HG03159 (cell line): ENCODE results near the gene PLCL2.
"Not testable (repeated sequence)": the region's sequence is repeated elsewhere in the genome, so short reads cannot be mapped to it uniquely, and the experiment has no call there.

Source experiments
- ATAC-seq: cut with Tn5 transposase; IDR thresholded peaks from one replicate; pipeline ENCODE4 v1.9.1; 2021; ENCODE audit warnings: mild to moderate bottlenecking, moderate library complexity; ENCODE audit not compliant: unreplicated experiment

The PLCL2 gene

DNA sequence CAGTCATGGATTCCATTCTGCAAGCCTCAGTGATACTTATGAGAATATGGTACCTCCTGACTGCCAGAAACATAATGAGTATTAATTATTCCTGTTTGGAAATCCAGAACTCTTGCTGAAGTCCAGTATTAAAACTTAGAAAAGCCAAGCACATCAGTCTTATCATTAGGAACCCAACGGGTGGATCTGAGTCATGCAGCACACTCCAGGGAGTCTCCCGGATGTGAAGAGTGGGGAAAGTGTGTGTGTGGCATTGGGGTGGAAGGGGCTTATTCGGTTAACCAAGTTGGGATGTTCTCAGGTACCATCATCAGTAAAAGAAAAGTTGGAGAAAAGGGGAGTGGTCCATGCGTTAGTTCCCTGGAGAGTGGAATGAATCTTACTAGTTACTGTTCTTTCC, 181.1 kb downstream of the PLCL2 start:
- no peak for ATAC-seq

DNA sequence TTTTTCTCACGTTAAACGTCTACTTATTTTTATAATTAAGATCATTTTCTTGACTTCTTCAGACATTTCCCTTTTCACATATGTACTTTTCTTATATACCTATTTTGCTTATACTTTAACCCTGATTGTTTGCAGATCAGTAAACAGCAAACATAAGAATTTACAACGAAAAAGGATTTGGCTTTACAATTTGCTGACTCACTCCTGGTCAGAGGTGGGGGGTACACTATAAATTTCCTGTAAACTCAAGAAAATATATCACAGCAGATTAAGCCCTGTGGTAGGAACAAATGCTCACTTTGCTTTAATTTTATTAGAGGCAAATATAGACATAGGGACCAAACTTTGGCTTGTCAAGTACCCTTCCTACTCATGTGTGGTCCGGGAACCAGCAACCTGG, 185.0 kb downstream of the PLCL2 start:
- ATAC-seq = no peak

DNA sequence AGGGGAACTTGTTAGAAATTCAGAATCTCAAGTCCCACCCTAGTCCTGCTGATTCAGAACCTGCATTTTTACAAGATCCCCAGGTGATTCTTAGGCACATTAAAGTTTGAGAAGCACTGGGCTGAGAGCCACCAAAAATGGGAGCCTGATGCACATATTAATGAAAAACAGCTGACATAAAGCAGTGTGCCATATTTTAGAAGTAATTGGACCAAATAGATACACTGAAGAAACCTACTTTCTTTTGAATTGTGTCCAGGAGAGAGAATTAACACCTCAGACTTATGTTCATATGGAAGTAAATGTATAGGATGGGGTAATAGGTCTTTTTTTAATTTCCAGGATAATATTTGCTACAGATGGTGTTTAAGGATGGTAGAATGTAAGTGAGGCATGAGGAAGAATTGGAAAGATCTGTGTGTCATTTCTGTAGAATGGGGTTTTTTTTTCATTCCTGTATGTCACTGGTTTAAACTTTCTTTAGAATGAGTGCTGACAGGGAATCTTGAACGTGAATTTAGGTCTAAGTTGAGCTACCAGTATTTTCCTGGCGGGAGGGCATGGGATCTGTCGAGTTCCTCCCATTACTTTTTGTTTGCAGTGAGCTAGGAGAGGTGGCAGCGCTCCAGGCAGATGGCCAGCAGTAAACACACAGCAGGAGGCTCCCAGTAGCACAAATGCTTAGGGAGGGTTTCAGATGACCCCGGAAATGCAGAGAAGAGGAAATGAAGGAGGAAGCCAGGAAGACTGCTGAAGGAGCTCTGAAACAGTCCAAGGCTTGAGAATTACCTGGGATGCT, 185.6 kb downstream of the PLCL2 start:
- ATAC-seq = no peak

DNA sequence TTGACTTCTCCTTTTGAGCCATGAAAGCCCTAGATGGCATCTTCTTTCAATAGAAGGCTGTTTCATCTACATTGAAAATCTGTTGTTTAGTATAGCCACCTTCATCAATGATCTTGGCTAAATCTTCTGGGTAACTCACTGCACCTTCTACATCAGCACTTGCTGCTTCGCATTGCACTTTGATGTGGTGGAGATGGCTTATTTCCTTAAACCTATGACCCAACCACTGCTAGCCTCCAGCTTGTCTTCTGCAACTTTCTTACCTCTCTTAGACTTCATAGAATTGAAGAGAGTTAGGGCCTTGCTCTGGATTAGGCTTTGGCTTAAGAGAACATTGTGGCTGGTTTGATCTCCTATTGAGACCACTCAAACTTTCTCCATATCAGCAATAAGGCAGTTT, 189.8 kb downstream of the PLCL2 start:
- no peak for ATAC-seq

DNA sequence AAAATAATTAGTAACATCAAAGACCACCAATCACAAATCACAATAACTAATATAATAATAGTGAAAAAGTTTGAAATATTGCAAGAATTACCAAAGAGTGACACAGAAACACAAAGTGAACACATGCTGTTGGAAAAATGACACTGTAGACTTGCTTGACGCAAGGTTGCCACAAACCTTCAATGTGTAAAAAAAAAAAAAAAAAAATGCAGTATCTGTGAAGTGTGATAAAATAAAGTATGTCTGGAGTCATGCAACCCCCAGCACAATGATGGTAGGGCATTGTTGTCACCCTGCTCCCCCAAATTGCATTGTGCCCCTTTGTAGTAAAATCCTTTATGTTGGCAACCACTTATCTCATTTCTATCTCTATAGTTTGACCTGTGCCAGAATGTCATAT, 190.6 kb downstream of the PLCL2 start:
- no peak for ATAC-seq

DNA sequence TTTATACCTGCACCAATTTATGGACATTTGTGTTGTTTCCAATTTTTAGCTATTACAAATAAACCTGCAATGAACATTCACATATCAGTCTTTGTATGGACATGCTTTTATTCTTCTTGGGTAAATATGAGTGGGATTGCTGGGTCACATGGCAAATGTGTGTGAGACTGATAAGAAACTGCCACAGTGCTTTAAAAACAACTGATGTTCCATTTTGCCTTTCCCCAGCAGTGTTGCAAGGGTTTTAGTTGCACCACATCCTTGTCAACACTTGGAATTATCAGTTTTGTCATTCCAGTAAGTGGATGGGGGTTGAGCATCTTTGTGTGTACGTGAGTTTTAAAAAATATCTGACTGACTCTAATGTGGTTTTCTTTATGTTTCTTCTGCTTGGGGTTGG, 191.2 kb downstream of the PLCL2 start:
- no peak for ATAC-seq

DNA sequence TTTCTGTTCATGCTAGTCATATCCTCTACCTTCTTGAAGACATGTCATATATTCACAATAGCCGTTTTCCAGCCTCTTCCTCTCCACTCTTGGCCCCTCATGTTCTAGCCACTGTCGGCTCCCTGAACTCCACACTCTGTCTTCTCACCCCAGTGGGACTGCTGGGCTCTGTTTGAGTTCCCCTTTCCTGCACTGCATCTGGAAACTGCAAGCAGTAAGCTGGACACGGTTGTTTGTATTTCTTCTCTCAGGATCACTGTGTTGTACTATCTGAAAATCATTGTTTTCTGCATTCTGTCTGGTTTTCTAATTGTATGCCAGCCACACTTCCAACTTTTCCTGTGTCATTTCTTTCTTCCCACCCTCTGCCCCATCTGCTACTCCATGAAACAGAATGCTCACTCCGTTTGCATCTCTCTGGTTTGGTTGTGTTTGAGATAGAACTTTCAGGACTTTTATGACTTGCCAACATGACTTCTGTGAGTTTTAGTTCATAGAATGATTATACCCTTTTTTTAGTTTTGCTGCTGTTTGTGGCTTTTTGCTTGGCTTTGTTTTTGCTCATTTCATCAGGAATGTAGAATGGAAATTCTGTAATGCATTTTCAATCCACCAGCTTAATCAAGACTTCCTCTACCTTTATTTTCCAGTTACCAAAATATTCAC, 192.3 kb downstream of the PLCL2 start:
- ATAC-seq = no peak

DNA sequence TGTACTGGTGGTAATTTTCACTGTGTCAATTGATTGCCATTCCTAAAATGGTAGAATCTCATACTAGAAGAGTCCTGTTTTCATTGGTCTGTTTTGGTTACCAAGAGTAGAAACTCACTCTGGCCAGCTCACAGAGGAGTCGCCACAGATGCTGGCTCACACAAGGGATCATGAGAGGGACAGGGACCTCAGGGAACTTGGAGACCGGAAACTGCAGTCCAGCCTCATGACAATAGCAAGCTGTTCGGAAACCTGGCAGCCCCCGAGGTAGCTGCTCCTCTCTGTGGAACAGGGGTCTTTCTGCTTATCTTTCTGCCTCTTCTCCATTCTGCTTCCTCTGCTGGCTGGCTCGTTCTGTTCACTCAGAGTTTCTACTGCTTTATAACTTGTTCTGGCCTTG, 192.9 kb downstream of the PLCL2 start:
- ATAC-seq = no peak

DNA sequence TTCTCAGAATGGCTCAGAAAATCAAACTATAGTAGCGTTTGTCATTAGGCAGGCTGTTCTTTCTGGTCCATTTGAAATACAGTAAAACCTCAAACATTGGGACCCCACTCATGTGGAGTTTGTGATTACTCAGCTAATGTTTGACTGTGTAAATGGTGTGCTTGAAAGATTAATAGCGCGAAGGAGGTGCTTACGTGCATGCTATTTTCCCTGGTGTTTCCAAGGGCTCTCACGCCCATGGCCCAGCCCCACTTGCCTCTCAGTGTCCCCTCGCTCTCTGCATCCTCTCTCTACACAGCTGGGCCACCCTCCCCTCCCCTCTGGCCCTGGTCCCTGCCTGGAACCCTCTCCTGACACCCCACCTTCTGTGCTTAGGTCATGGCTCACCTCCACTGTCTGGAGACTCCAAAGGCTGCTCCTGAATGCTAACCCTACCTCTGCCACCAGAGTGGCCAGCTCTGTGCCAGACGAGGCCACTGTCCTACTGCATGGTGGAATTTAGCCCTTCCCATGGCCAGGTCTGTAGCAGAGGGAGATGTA, 194.2 kb downstream of the PLCL2 start:
- no peak for ATAC-seq

DNA sequence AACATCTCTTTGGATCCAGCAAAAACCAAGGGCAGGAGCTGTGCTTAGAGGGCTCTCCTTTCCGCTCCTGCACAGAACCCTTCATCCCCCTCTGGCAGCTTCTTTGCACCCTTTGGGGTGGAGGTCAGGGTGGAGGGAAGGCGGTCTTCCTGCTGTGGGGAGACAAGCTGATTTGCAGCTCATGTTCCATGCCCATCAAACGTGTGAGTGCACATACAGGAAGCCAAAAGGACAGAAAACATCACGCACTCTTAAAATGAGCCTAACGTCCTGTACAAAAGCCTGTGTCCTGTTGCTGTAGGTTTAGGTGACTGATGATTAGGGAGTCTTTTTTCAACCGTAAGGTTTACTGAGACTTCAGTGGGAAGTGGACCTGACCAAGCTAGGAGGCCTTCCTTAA, 195.2 kb downstream of the PLCL2 start:
- no peak for ATAC-seq

DNA sequence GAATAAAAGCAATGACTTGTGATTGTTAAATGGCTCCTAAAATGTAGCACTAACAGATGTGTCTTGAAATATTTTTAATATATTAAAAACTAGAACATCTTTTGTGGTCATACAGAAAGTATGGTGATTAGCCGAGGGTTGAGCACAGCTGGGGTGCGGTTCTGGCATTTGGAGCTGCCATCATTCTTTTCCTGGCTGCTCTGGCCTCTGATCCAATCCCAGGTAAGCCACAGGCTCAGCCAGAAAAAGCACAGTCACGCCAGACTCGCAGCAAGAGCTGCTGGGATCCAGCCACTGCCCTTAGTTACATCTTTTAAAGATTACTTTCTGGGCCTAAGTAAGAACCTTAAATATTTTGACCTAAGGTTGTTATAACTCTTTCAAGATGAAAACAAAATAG, 196.8 kb downstream of the PLCL2 start:
- no peak for ATAC-seq

DNA sequence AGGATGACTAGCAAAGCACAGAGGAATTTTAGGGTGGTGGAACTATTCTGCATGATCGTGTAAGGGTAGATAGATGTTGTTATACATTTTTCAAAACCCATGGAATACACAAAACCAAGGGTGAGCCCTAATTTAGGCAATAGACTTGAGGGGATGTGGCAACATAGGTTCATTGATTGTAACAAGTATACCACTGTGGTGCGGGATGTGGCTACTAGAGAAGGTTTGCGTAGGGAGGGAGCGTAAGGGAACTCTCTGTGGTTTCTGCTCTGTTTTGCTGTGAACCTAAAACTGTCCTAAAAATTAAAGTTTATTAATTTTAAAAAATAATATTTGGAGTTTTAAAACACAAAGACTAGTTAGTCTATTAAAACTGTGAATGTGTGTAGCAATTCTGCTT, 202.8 kb downstream of the PLCL2 start:
- no peak for ATAC-seq

DNA sequence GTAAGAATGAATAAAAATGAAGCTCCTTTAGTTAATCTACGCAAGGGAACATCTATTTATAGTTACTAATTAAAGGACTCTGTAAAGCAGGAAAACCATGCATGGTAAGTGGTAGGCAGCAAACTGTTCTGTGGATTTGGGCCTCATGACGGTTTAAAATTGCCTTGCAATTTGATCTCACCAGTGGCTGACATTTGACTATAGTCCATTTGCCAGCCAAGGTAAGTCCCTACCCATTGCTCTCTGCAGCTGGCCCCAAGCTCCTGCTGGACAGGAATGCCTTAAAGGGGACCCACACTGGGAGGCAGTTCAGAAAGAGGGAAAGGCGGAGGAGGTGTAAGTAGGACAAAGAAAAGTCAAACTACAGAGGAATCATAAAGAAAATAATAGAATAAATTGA, 203.3 kb downstream of the PLCL2 start:
- ATAC-seq = no peak

DNA sequence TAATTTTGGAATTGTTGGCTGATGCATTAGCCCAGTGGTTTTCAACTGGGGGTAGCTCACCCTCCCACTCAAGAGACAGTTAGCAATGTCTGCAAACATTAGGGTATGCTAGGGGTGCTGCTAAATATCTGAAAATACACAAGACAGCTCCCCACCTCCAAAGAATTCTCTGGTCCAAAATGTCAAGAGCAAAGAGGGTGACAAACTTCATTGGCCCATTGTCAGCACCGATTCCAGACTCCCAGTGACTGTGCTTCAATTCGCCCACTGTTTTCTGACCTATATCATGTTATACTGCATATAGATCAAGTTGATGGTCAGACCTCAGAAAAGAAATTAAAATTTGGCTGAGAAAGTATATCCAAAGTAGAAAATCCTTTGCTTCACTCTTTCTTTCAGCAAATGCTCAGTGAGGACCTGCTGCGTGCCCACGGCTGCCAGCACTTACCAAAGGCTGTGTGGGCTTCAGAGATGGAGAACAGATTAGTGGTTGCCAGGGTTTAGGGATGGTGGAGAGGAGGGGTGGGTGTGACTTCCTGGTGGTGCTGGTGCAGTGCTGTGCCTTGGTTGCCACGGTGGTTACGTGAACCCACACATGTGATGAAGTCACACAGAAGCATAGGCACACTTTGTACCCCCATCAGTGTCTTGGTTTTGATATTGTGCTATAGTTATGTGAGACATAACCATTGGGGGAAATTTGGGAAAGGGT, 204.0 kb downstream of the PLCL2 start:
- no peak for ATAC-seq

DNA sequence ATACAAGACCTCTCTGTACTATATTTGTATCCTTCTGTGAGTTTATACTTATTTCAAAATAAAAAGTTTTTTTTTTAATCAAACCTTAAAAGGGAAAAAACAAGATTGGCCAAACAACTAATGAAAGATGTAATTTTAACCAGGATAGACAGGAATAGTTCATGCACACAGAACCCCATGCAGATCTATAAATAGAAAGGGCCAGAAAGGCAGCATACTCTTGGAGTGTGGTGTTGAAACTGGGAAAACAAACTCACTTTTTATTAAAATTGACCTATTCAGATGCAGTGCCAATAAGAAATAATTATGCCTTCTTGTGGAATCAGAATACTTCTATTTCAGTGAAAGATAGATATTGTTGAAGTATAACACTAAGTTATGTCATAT, 204.6 kb downstream of the PLCL2 start:
- ATAC-seq = no peak

DNA sequence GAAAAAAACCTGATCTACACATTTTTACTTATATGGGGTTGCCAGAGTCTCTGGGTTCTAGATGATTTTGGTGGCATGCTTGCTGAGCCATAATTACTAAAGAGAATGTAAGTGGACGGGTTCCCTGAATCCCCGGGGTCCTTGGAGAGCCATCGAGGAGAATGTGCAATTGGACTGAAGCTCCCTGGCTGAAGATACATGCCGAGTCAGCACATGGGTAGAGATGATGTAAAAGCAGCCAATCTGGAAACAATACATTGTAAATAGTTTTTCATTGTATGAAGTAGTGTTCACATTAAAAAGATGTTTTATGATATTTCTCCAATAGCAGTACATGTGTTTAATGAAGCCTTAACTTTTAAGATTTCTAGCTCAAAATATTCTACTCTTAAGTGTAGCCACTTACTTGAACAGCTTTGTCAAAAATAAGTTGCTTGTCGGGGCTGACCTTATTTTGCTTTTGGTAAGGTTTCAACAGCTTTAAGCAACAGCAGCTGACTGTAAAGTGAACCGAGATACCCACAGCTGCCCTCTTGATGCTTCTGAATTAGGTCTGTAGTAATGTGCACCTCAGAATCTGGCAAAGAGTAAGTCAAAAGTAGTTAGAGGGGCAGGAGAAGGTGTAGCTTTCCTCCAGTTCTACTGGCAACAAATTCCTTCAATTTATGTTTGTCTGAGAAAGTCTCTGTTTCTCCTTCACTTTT, 205.7 kb downstream of the PLCL2 start:
- no peak for ATAC-seq

DNA sequence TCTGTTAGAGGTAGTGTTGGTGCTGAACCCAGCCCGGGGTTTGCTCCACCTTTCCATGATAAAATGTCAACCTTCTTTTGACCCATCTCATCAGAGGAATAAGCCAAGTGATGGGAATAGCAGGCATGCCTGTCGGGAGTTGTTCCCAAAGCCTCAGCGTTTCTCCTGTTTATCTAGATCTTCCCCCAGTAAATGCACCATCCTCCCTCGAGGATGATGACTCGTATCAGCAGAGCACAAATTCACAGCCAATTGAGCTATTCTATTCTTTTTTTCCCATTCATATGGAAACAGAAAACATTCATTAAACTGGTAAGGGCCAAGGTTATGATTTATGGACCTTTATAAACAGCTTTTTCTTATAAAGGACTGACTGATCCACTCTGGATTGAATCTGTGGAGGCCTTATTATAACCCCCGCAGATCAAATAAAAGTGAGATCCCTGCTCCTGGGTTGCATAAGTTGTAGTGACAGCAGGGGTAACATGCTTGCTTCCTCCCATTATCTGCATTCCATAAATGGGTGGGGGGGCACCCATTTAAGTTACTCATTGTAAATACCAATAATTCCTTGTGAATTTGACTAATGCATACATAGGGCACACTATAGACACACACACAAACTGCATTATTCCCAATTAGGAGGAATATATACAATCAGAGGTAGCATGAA, 207.3 kb downstream of the PLCL2 start:
- no peak for ATAC-seq

DNA sequence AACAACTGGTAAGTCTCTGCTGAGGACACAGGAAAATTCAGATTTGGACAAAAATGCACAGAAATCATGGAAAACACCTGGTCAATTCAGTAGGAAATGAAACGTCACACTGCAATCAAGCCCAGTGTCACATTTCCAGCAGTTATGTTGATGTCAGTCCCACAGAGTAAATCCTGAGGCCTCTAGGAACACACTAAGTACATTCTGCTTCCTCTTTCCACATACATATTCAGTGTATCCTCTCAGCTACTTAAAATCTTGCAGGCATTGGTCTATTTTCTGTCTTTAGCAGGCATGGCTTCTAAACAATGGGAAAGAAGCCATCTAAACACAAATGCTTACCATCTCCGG, 207.8 kb downstream of the PLCL2 start:
- no peak for ATAC-seq

DNA sequence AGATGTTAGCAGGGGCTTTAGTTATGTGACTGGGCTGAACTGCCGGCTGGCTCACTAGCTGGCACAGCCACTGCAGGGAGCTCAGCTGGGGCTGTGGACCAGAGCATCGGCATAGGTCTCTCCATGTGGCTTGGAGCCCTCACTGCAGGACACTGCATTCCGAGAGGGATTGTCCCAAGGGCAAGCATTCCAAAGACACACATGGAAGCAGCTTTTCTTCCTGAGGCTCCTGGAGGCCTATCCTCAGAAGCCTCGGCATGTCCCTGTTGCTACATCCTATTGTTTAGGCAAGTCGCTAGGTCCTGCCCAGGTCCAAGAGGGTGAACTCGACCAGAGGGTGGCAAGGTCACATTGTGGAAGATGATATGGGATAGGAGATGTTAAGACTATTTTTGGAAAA, 209.8 kb downstream of the PLCL2 start:
- ATAC-seq = no peak

DNA sequence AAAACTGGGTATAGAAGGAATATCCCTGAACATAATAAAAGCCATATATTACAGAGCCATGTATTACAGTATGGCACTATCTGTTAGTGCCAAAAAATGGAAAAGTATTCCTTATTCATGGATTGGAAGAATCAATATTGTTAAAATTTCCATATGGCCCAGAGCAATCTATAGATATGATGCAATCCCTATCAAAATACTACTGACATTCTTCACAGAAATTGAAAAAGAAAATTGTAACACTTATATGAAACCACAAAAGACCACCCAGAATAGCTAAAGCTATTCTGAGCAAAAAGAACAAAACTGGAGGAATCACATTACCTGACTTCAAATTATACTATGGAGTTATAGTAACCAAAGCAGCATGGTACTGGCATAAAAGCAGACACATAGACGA, 218.8 kb downstream of the PLCL2 start:
- no peak for ATAC-seq

DNA sequence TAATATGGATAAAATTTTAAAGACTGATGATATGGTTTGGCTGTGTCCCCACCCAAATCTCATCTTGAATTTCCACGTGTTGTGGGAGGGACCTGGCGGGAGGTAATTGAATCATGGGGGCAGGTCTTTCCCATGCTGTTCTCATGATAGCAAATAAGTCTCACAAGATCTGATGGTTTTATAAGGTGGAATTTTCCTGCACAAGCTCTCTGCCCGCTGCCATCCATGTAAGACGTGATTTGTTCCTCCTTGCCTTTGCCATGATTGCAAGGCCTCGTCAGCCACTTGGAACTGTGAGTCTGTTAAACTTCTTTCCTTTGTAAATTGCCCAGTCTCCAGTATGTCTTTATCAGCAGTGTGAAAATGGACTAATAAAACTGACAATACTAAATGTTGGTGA, 222.0 kb downstream of the PLCL2 start:
- ATAC-seq = not testable (repeated sequence)
